IMR-90 (cell line): ENCODE data around the gene ANKRD33B. TPM values are rescaled to one million over a fixed set of nuclear protein-coding genes. Genes with fewer than 3 reads are reported as not detected.
A peak's percentile ranks its signal among the peaks of the same experiment; 100 is the strongest.
"Not testable (repeated sequence)": the region's sequence is repeated elsewhere in the genome, so short reads cannot be mapped to it uniquely, and the experiment has no call there.

ENCODE experiments used
- ATAC-seq: fragments of 200-7000 bp; cut with Tn5 transposase; 2 replicates; pipeline ENCODE4 v1.9.1; 2020; ENCODE audit warnings: low read depth, mild to moderate bottlenecking, moderate library complexity
- BruUV-seq: library from RNA; stranded (reverse); fragments of 400-500 nt; replicated peaks from 2 replicates; lab custom pipeline; 2021; lab: Mats Ljungman, UMichigan
- CTCF ChIA-PET: fragments of 300-600 bp; formaldehyde crosslinking; extraction: SDS; loops from one replicate; lab custom pipeline; 2021; ENCODE audit warnings: antibody characterized with exemption; lab: Yijun Ruan, JAX
- POLR2A ChIA-PET: fragments of 300-600 bp; sonication (Branson Sonifier 250); formaldehyde crosslinking; loops from one replicate; lab custom pipeline; 2022; ENCODE audit warnings: antibody characterized with exemption; ENCODE audit not compliant: unreplicated experiment; lab: Charles Lee
- DNase-seq: peaks from one replicate; pipeline ENCODE4 v3.0.0; 2013
- H2AFZ ChIP-seq: replicated peaks from 2 replicates; pipeline ENCODE3; 2013; ENCODE audit warnings: low read length, mild to moderate bottlenecking; ENCODE audit not compliant: poor library complexity
- H2AK5ac ChIP-seq: 2 replicates; pipeline ENCODE4 v1.6.1; 2013; ENCODE audit warnings: low read depth, low read length, inconsistent platforms
- H2AK9ac ChIP-seq: replicated peaks from 2 replicates; pipeline ENCODE3; 2013; ENCODE audit warnings: mild to moderate bottlenecking, low read depth, low read length, moderate library complexity; ENCODE audit not compliant: poor library complexity
- H2BK120ac ChIP-seq: 2 replicates; pipeline ENCODE4 v1.6.1; 2013; ENCODE audit warnings: low read depth, low read length, inconsistent platforms
- H2BK15ac ChIP-seq: 3 replicates; pipeline ENCODE4 v1.6.1; 2013; ENCODE audit warnings: low read depth, low read length, inconsistent platforms
- H2BK20ac ChIP-seq: 2 replicates; pipeline ENCODE4 v1.6.1; 2013; ENCODE audit warnings: low read depth, mild to moderate bottlenecking, inconsistent platforms, low read length, moderate library complexity
- H2BK5ac ChIP-seq: 2 replicates; pipeline ENCODE4 v1.6.1; 2013; ENCODE audit warnings: mild to moderate bottlenecking, low read depth, low read length, inconsistent platforms; ENCODE audit not compliant: poor library complexity, severe bottlenecking
- H3K14ac ChIP-seq: replicated peaks from 2 replicates; pipeline ENCODE4 v1.6.1; 2013; ENCODE audit warnings: low read depth, low read length, inconsistent platforms
- H3K18ac ChIP-seq: 2 replicates; pipeline ENCODE4 v1.6.1; 2013; ENCODE audit warnings: low read depth, low read length, control low read depth
- H3K23ac ChIP-seq: 2 replicates; pipeline ENCODE4 v1.6.1; 2013; ENCODE audit warnings: low read depth, low read length, inconsistent platforms
- H3K27ac ChIP-seq: 2 replicates; pipeline ENCODE4 v1.5.1; 2013; ENCODE audit warnings: mild to moderate bottlenecking, control low read depth, low read length; ENCODE audit not compliant: insufficient read depth
- H3K27me3 ChIP-seq: 2 replicates; pipeline ENCODE4 v1.6.1; 2013; ENCODE audit warnings: low read length; ENCODE audit not compliant: control insufficient read depth, insufficient read depth
- H3K36me3 ChIP-seq: 2 replicates; pipeline ENCODE4 v1.6.1; 2013; ENCODE audit warnings: low read length, mixed read lengths; ENCODE audit not compliant: control insufficient read depth, insufficient read depth
- H3K4ac ChIP-seq: 2 replicates; pipeline ENCODE4 v1.6.1; 2013; ENCODE audit warnings: low read depth, low read length, inconsistent platforms
- H3K4me1 ChIP-seq: 2 replicates; pipeline ENCODE4 v1.6.1; 2013; ENCODE audit warnings: low read length, mixed read lengths; ENCODE audit not compliant: control insufficient read depth, insufficient read depth
- H3K4me2 ChIP-seq: 2 replicates; pipeline ENCODE4 v1.6.1; 2013; ENCODE audit warnings: low read depth, mild to moderate bottlenecking, control low read depth, low read length, moderate library complexity
- H3K4me3 ChIP-seq: 2 replicates; pipeline ENCODE4 v1.5.1; 2013; ENCODE audit warnings: low read depth, mild to moderate bottlenecking, control low read depth, low read length, moderate library complexity; ENCODE audit not compliant: insufficient read depth
- H3K56ac ChIP-seq: 2 replicates; pipeline ENCODE4 v1.6.1; 2013; ENCODE audit warnings: low read length, inconsistent platforms; ENCODE audit not compliant: insufficient read depth; ENCODE audit errors: extremely low read depth
- H3K79me1 ChIP-seq, 2 experiments: 2 replicates each; pipeline ENCODE4 v1.6.1; 2013; ENCODE audit warnings: low read length in 2 of 2, inconsistent platforms in 1 of 2, low read depth in 1 of 2
- H3K9ac ChIP-seq: 2 replicates; pipeline ENCODE4 v1.6.1; 2013; ENCODE audit warnings: low read depth, low read length, control low read depth
- H3K9me1 ChIP-seq: 2 replicates; pipeline ENCODE4 v1.6.1; 2013; ENCODE audit warnings: low read length, inconsistent platforms; ENCODE audit not compliant: insufficient read depth
- H3K9me3 ChIP-seq: 2 replicates; pipeline ENCODE4 v1.6.1; 2013; ENCODE audit warnings: low read length; ENCODE audit not compliant: control insufficient read depth, insufficient read depth
- H4K20me1 ChIP-seq: 2 replicates; pipeline ENCODE4 v1.6.1; 2013; ENCODE audit warnings: low read length, inconsistent platforms; ENCODE audit not compliant: insufficient read depth
- H4K5ac ChIP-seq: 2 replicates; pipeline ENCODE4 v1.6.1; 2013; ENCODE audit warnings: mild to moderate bottlenecking, low read depth, low read length, control low read depth
- H4K8ac ChIP-seq, 2 experiments: 2 replicates each; pipeline ENCODE4 v1.6.1; 2013; ENCODE audit warnings: low read depth in 2 of 2, low read length in 2 of 2, control low read depth in 1 of 2, inconsistent platforms in 1 of 2
- H4K91ac ChIP-seq: 2 replicates; pipeline ENCODE4 v1.6.1; 2013; ENCODE audit warnings: low read depth, low read length, inconsistent platforms; ENCODE audit not compliant: insufficient read depth
- BHLHE40 ChIP-seq: fragments of 150-350 bp; IDR thresholded peaks from 2 replicates; pipeline ENCODE4 v1.6.1; 2016; ENCODE audit warnings: mild to moderate bottlenecking, low read depth, low read length
- CTCF ChIP-seq: conservative IDR thresholded peaks from 2 replicates; pipeline ENCODE4 v1.5.1; 2012; ENCODE audit warnings: mild to moderate bottlenecking, low read depth, low read length, improper control_type of control experiment
- MAFK ChIP-seq: IDR thresholded peaks from 2 replicates; pipeline ENCODE4 v1.6.1; 2012; ENCODE audit warnings: low read depth, low read length, improper control_type of control experiment
- WGBS, 2 experiments: methylation state at CpG; one replicate each; pipeline versions ENCODE4 v1.1.5 to v1.1.7; 2013; ENCODE audit warnings: missing lambda C conversion rate in 2 of 2; ENCODE audit not compliant: insufficient read length in 1 of 2; ENCODE audit errors: extremely low coverage in 2 of 2; 5-methylcytosine and 5-hydroxymethylcytosine counted together
- dilution Hi-C: fragments of 300-500 bp; cut with HindIII; formaldehyde crosslinking; loops from one replicate; pipeline ENCODE4 v1.14.3; 2018; ENCODE audit warnings: low sequenced_read_pairs; ENCODE audit not compliant: unreplicated experiment
- in situ Hi-C: fragments of 300-500 bp; cut with MboI; formaldehyde crosslinking; loops from 3 replicates; pipeline ENCODE4 v1.14.3; 2019; ENCODE audit warnings: low sequenced_read_pairs, inconsistent platforms, mixed read lengths
- intact Hi-C: fragments of 100-400 bp; cut with micrococcal nuclease; formaldehyde crosslinking; loops from 2 replicates; pipeline ENCODE4 v1.10.0; 2022
- polyA plus RNA-seq, 3 experiments: library from polyadenylated mRNA; depleted of rRNA; stranded (reverse); fragments of >200 nt; gene quantifications; 2 replicates each; pipeline ENCODE4 v1.2.3, GENCODE V29; 2012; ENCODE audit warnings: low replicate concordance in 1 of 3
- total RNA-seq: library from RNA; depleted of rRNA; stranded (reverse); fragments of >200 nt; gene quantifications from 2 replicates; pipeline ENCODE4 v1.2.3, GENCODE V29; 2012

The ANKRD33B gene
- total and polyA plus RNA-seq, 2 of the 4 experiments (the other 2 are of a cell fraction), result 2.5 to 3.3 TPM

- TF ChIP-seq MAFK, result no peak
- no peak for TF ChIP-seq CTCF
- TF ChIP-seq BHLHE40, result no peak
Observed at GRCh38 chr5:10563945-10564837, at the start of gene ANKRD33B (continued).

GRCh38 chr5:10514572-10514971 is 49.3 kb upstream of the ANKRD33B start:
- Histone ChIP-seq H2BK20ac (peak overlapping the region; percentile 67), H2BK15ac (peak overlapping the region; percentile 84; the same call in 1 of the 3 replicates), H2AK5ac (peak overlapping the region; percentile 70; the same call in 1 of the 2 replicates), H3K56ac (peak overlapping the region; percentile 39; the same call in 1 of the 2 replicates), H3K14ac (peak overlapping the region; percentile 57; the same call in 1 of the 2 replicates), H3K23ac (peak overlapping the region; percentile 13; the same call in 1 of the 2 replicates), H2BK120ac (peak overlapping the region; percentile 93), H2BK5ac (peak overlapping the region; percentile 80), H4K8ac (peak overlapping the region; percentile 59 to 89; a peak in 3 of 4 replicates), H3K9me1 (peaks cover 17% of the 10 kb centered on the region; the same call in 1 of the 2 replicates), H3K4ac (peak overlapping the region; percentile 82), H4K91ac (peak overlapping the region; percentile 92)
- H3K4me1 ChIP-seq, in situ Hi-C loops, H3K79me1 ChIP-seq, H4K5ac ChIP-seq, CTCF ChIA-PET, BruUV-seq, DNase-seq, H3K36me3 ChIP-seq, H3K27me3 ChIP-seq, H3K4me3 ChIP-seq, H4K20me1 ChIP-seq, H2AFZ ChIP-seq, POLR2A ChIA-PET, ATAC-seq, H3K4me2 ChIP-seq, H3K27ac ChIP-seq, H3K18ac ChIP-seq, dilution Hi-C loops, H3K9ac ChIP-seq, H3K9me3 ChIP-seq, H2AK9ac ChIP-seq: not testable (repeated sequence)
- 87% methylated on average over 3 of the region's 8 CpGs; no CpG with 5 or more reads in 1 of the 2 experiments for WGBS, 2 experiments
- intact Hi-C loops, result loop anchor here (5.0 kb wide), 1 partner anchor 38 kb away; no protein-coding TSS in a partner anchor
